ENCODE data around the gene KLHL29.
A peak's percentile ranks its signal among the peaks of the same experiment; 100 is the strongest.

The KLHL29 gene

GRCh38 chr2:23685181-23685580 lies 300.2 kb downstream of the KLHL29 start:
- Mint-ChIP-seq H3K9me3 (no peaks in the 10 kb centered on the region), H3K4me3 (no peak overlapping the region), H3K36me3 (ENCODE audit: insufficient read depth) (peaks cover 2% of the 10 kb centered on the region), H3K27me3 (peaks cover 2 to 18% of the 10 kb centered on the region in 2 donors), H3K27ac (peak overlapping the region in 1 of 2 donors; percentile 42), H3K4me1 (ENCODE audit: low read depth in 2 of 2) (peaks cover 7 to 16% of the 10 kb centered on the region in 2 donors)
- ATAC-seq (replicated peaks) (no peak), DNase-seq (no peak)

GRCh38 chr2:23685706-23686105 lies 300.7 kb downstream of the KLHL29 start:
- DNase-seq (no peak), ATAC-seq (replicated peaks) (no peak)
- H3K9me3 Mint-ChIP-seq, result no peaks in the 10 kb centered on the region
- H3K27ac Mint-ChIP-seq, result peak overlapping the region in 1 of 2 donors; percentile 42
- no peak overlapping the region for H3K4me3 Mint-ChIP-seq
- peaks cover 0 to 16% of the 10 kb centered on the region in 2 donors for H3K27me3 Mint-ChIP-seq
- peaks cover 2% of the 10 kb centered on the region for H3K36me3 Mint-ChIP-seq (ENCODE audit: insufficient read depth)
- peaks cover 7 to 16% of the 10 kb centered on the region in 2 donors for H3K4me1 Mint-ChIP-seq (ENCODE audit: low read depth in 2 of 2)

- H3K27ac Mint-ChIP-seq, result peak overlapping the region in 1 of 2 donors; percentile 26
- H3K4me3 Mint-ChIP-seq, result no peak overlapping the region
- no peak for ATAC-seq (replicated peaks)
- H3K36me3 Mint-ChIP-seq (ENCODE audit: insufficient read depth), result peaks cover 2% of the 10 kb centered on the region
- H3K27me3 Mint-ChIP-seq, result peaks cover 0 to 16% of the 10 kb centered on the region in 2 donors
- H3K4me1 Mint-ChIP-seq (ENCODE audit: low read depth in 2 of 2), result peaks cover 7 to 16% of the 10 kb centered on the region in 2 donors
- no peak for DNase-seq
- no peaks in the 10 kb centered on the region for H3K9me3 Mint-ChIP-seq
Measured at GRCh38 chr2:23686405-23687029, 301.5 kb downstream of the KLHL29 start.

GRCh38 chr2:23687214-23687613 lies 302.2 kb downstream of the KLHL29 start:
- H3K27ac Mint-ChIP-seq, result no peak overlapping the region
- H3K4me3 Mint-ChIP-seq, result no peak overlapping the region
- peaks cover 7 to 15% of the 10 kb centered on the region in 2 donors for H3K4me1 Mint-ChIP-seq (ENCODE audit: low read depth in 2 of 2)
- H3K9me3 Mint-ChIP-seq, result no peaks in the 10 kb centered on the region
- peaks cover 0 to 16% of the 10 kb centered on the region in 2 donors for H3K27me3 Mint-ChIP-seq
- DNase-seq (no peak), ATAC-seq (replicated peaks) (no peak)
- H3K36me3 Mint-ChIP-seq (ENCODE audit: insufficient read depth), result peaks cover 2% of the 10 kb centered on the region

GRCh38 chr2:23687713-23688112 lies 302.7 kb downstream of the KLHL29 start:
- no peak overlapping the region for H3K27ac Mint-ChIP-seq
- no peak overlapping the region for H3K4me3 Mint-ChIP-seq
- peaks cover 0 to 11% of the 10 kb centered on the region in 2 donors for H3K27me3 Mint-ChIP-seq
- H3K9me3 Mint-ChIP-seq, result no peaks in the 10 kb centered on the region
- DNase-seq, result no peak
- H3K36me3 Mint-ChIP-seq (ENCODE audit: insufficient read depth), result peaks cover 6% of the 10 kb centered on the region
- ATAC-seq (replicated peaks), result no peak
- H3K4me1 Mint-ChIP-seq (ENCODE audit: low read depth in 2 of 2), result peaks cover 7 to 12% of the 10 kb centered on the region in 2 donors

DNA sequence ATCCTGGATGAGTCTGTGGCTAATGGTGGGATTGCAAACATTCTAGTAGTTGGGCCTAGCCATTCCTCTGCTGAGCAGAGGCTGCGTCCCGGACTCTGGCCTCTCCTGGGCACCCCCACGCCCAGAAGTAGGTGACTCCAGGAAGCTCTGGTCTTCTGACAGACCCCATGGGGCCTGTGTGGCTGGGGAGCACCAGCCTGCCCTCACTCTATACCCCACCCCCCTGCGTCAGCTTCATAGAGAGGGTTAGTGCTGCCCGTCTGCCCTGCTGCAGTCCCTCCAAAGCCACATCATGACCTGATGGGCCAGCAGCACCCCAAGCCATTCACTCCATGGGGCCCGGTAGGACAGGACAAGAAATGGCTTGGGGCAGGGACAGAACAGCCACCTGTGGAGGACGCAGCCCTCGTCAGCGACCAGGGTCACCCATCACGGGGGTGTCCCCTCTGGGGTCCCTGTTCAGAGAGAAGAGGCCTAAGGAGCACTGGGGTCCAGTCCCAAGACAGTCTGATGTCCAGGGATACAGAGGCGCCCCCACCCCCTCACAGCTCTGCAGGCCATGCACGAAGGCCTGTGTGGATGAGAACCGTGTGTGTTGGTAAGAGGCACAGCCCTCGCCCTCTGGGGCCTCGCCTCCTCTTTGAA lies 303.6 kb downstream of the KLHL29 start:
- no peaks in the 10 kb centered on the region for H3K9me3 Mint-ChIP-seq
- H3K27me3 Mint-ChIP-seq, result peaks cover 0 to 8% of the 10 kb centered on the region in 2 donors
- H3K27ac Mint-ChIP-seq, result peak overlapping the region in 1 of 2 donors; percentile 77
- no peak overlapping the region for H3K4me3 Mint-ChIP-seq
- H3K36me3 Mint-ChIP-seq (ENCODE audit: insufficient read depth), result peaks cover 6% of the 10 kb centered on the region
- peaks cover 7 to 12% of the 10 kb centered on the region in 2 donors for H3K4me1 Mint-ChIP-seq (ENCODE audit: low read depth in 2 of 2)
- DNase-seq (no peak), ATAC-seq (replicated peaks) (no peak)

DNA sequence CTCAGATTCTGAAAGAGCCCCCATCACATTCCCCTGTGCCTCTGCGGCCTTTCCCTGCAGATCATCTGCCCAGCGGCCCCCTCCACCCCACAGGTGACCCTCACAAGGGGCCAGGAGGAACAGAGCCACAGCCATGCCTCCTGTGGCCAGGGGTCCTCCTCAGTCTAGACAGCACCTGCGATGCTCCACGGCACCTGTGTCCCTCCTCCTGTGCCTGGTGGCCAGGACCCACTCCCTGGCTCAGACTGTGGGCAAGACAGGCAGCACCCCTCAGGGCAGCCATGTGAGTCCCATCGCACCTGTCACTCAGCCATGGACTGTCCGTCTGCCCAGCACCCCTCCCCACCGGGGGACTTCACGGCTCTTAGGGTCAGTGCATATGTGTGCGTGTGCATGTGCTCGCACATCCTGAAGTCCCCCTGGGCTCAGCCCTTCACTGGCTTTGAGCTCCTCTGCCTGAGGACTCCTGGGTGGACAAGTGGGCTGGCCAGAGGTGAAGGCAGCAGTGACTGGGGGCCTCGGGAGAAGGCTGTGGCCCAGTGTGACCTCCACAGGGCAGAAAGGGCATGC lies 304.2 kb downstream of the KLHL29 start:
- Mint-ChIP-seq H3K4me3 (no peak overlapping the region), H3K9me3 (no peaks in the 10 kb centered on the region), H3K4me1 (ENCODE audit: low read depth in 2 of 2) (peaks cover 11 to 12% of the 10 kb centered on the region in 2 donors), H3K36me3 (ENCODE audit: insufficient read depth) (peaks cover 6% of the 10 kb centered on the region), H3K27ac (peak overlapping the region in 1 of 2 donors; percentile 77), H3K27me3 (peaks cover 0 to 8% of the 10 kb centered on the region in 2 donors)
- no peak for DNase-seq
- no peak for ATAC-seq (replicated peaks)

- DNase-seq (no peak), ATAC-seq (replicated peaks) (no peak)
- no peak overlapping the region for H3K27ac Mint-ChIP-seq
- peaks cover 10 to 15% of the 10 kb centered on the region in 2 donors for H3K4me1 Mint-ChIP-seq (ENCODE audit: low read depth in 2 of 2)
- no peak overlapping the region for H3K4me3 Mint-ChIP-seq
- peaks cover 0 to 8% of the 10 kb centered on the region in 2 donors for H3K27me3 Mint-ChIP-seq
- H3K36me3 Mint-ChIP-seq (ENCODE audit: insufficient read depth), result peaks cover 6% of the 10 kb centered on the region
- H3K9me3 Mint-ChIP-seq, result no peaks in the 10 kb centered on the region
Measured at GRCh38 chr2:23689891-23690290, 304.9 kb downstream of the KLHL29 start.

- no peak for DNase-seq
- Mint-ChIP-seq H3K4me3 (no peak overlapping the region), H3K9me3 (no peaks in the 10 kb centered on the region), H3K27ac (no peak overlapping the region), H3K27me3 (peaks cover 0 to 6% of the 10 kb centered on the region in 2 donors), H3K4me1 (ENCODE audit: low read depth in 2 of 2) (peaks cover 7 to 15% of the 10 kb centered on the region in 2 donors), H3K36me3 (ENCODE audit: insufficient read depth) (peaks cover 4% of the 10 kb centered on the region)
- ATAC-seq (replicated peaks), result no peak
Measured at GRCh38 chr2:23690421-23691105, 305.6 kb downstream of the KLHL29 start.

DNA sequence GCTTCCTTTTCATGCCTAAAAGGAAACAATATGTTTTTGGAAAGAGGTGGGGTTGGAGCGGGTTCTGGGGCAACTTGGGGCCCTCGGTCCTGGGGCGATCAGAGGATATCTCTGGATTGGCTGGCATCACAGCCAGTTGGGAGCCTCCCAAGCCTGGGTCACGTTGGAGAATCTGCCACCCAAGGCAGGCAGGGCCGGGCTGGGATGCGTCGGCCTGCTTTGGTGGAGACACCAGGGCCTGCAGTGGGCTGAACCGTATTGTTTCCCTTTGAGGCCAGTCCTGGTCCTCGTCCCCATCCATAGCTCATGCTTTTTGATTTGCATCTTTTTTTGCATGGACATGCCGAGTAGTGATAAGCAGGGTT lies 306.1 kb downstream of the KLHL29 start:
- Mint-ChIP-seq H3K27me3 (peaks cover 0 to 1% of the 10 kb centered on the region in 2 donors), H3K4me3 (no peak overlapping the region), H3K4me1 (ENCODE audit: low read depth in 2 of 2) (peaks cover 7 to 15% of the 10 kb centered on the region in 2 donors), H3K9me3 (no peaks in the 10 kb centered on the region), H3K36me3 (ENCODE audit: insufficient read depth) (peaks cover 3% of the 10 kb centered on the region), H3K27ac (no peak overlapping the region)
- no peak for ATAC-seq (replicated peaks)
- no peak for DNase-seq

DNA sequence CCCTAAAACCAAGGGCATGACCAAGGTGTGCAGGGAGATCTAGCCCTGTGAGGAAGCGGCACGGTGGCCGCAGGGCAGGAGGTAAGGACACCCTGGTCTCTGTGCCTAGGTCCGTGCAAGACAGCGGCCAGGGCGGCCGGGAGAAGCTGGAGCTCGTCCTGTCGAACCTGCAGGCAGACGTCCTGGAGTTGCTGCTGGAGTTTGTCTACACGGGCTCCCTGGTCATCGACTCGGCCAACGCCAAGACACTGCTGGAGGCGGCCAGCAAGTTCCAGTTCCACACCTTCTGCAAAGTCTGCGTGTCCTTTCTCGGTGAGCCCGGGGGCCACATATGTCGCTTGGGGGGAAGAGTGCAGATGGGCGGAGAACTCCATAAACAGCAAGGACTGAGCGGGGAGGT lies 306.6 kb downstream of the KLHL29 start:
- peaks cover 3% of the 10 kb centered on the region for H3K36me3 Mint-ChIP-seq (ENCODE audit: insufficient read depth)
- ATAC-seq (replicated peaks) (no peak), DNase-seq (no peak)
- no peak overlapping the region for H3K27ac Mint-ChIP-seq
- H3K4me1 Mint-ChIP-seq (ENCODE audit: low read depth in 2 of 2), result peaks cover 4 to 10% of the 10 kb centered on the region in 2 donors
- H3K9me3 Mint-ChIP-seq, result no peaks in the 10 kb centered on the region
- no peaks in the 10 kb centered on the region for H3K27me3 Mint-ChIP-seq
- H3K4me3 Mint-ChIP-seq, result no peak overlapping the region

DNA sequence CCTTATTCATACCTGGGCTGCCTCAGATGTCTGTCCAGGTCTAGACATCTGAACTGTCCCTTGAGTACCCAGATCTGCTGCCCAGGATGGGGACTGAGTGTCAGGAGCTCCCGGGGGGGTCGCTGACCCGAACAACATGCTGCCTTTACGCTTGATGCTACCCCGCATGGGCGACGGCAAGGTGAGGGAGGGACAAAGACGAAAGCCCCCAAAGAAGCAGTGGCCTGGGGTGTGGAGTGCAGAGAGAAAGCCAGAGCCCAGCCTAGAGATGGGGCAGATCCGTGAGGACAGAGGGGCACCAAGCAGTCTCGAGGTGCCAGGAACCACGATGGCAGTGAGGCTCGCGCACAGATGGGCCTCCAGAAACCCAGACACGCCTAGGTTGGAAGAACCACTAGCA lies 307.3 kb downstream of the KLHL29 start:
- DNase-seq, result no peak
- no peak for ATAC-seq (replicated peaks)
- Mint-ChIP-seq H3K36me3 (ENCODE audit: insufficient read depth) (peaks cover 3% of the 10 kb centered on the region), H3K27ac (no peak overlapping the region), H3K4me1 (ENCODE audit: low read depth in 2 of 2) (peaks cover 4 to 8% of the 10 kb centered on the region in 2 donors), H3K27me3 (no peaks in the 10 kb centered on the region), H3K4me3 (no peak overlapping the region), H3K9me3 (no peaks in the 10 kb centered on the region)

DNA sequence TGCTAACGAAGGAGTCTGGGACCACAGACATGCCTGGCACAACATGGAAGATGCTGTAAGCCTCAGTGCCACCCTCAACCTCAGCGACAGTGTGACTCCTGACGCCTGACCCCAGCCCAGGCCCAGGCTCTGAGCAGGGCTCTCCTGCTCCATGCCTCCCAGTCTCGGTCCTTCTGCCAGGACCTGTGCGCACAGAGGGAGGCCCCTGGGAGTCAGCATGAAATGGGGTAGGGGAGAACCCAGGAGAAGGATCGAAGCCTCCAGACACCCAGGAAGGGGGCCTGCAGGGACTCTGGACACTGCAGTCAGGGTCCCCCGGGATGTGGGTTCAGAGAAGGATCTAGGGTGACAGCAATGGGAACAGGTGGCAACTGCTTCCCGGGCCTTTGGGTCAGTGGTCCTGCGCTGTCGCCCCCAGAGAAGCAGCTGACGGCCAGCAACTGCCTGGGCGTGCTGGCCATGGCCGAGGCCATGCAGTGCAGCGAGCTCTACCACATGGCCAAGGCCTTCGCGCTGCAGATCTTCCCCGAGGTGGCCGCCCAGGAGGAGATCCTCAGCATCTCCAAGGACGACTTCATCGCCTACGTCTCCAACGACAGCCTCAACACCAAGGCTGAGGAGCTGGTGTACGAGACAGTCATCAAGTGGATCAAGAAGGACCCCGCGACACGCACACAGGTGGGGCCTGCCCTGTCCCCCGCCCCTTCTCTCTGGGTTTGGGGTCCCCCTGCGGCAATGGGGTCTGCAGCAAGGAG lies 308.0 kb downstream of the KLHL29 start:
- H3K36me3 Mint-ChIP-seq (ENCODE audit: insufficient read depth), result peaks cover 3% of the 10 kb centered on the region
- H3K27me3 Mint-ChIP-seq, result no peaks in the 10 kb centered on the region
- H3K4me1 Mint-ChIP-seq (ENCODE audit: low read depth in 2 of 2), result peaks cover 0 to 8% of the 10 kb centered on the region in 2 donors
- H3K9me3 Mint-ChIP-seq, result no peaks in the 10 kb centered on the region
- DNase-seq (no peak), ATAC-seq (replicated peaks) (no peak)
- H3K4me3 Mint-ChIP-seq, result no peak overlapping the region
- no peak overlapping the region for H3K27ac Mint-ChIP-seq
